Panc1 (cell line): ENCODE data around the gene FARS2.

Experiments
- POLR2AphosphoS5 ChIP-seq: IDR thresholded peaks from 2 replicates; pipeline ENCODE4 v1.6.1; 2012; ENCODE audit warnings: mild to moderate bottlenecking, low read depth, low read length, moderate library complexity
- REST ChIP-seq, 2 experiments: IDR thresholded peaks; 2 replicates each; pipeline ENCODE4 v1.6.1; 2011 to 2012; ENCODE audit warnings: low read depth in 2 of 2, control low read depth in 1 of 2, low read length in 1 of 2, mild to moderate bottlenecking in 1 of 2, moderate library complexity in 1 of 2; ENCODE audit not compliant: insufficient read depth in 1 of 2
- SIN3A ChIP-seq: IDR thresholded peaks from 2 replicates; pipeline ENCODE4 v1.6.1; 2012; ENCODE audit warnings: low read depth, mild to moderate bottlenecking, low read length, moderate library complexity, borderline replicate concordance; ENCODE audit not compliant: insufficient read depth
- TF ChIP-seq, protein P1 (sequence below): fragments of 450-650 bp; IDR thresholded peaks from 2 replicates; pipeline ENCODE4 v1.5.1; 2017; ENCODE audit warnings: mild to moderate bottlenecking

DNA sequence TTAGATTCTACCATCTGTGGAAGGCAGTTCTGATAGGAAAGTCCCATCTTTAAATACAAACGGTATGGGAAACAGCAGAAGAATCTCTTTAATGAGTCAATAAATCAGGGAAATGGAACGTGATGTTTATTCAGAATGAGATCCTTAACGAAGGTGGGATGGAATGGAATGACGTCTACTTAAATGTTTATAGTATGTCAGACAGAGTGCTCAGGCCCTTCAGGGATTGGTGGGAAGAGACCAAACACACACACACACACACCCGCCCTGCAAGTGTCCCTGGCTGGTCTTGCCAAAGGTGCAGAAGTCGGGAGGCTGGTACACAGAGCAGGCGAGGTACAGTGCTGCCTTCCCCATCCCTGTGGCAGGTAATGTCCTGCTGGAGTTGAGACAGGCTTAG, 164.0 kb downstream of the FARS2 start:
- TF ChIP-seq SIN3A (no peak), POLR2AphosphoS5 (no peak), REST (IDR thresholded peaks at IDR 0.05; ENCODE audit: insufficient read depth in 1 of 2, low read depth in 2 of 2, low read length in 1 of 2) (no peak)
- TF ChIP-seq, protein P1, sequence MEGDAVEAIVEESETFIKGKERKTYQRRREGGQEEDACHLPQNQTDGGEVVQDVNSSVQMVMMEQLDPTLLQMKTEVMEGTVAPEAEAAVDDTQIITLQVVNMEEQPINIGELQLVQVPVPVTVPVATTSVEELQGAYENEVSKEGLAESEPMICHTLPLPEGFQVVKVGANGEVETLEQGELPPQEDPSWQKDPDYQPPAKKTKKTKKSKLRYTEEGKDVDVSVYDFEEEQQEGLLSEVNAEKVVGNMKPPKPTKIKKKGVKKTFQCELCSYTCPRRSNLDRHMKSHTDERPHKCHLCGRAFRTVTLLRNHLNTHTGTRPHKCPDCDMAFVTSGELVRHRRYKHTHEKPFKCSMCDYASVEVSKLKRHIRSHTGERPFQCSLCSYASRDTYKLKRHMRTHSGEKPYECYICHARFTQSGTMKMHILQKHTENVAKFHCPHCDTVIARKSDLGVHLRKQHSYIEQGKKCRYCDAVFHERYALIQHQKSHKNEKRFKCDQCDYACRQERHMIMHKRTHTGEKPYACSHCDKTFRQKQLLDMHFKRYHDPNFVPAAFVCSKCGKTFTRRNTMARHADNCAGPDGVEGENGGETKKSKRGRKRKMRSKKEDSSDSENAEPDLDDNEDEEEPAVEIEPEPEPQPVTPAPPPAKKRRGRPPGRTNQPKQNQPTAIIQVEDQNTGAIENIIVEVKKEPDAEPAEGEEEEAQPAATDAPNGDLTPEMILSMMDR: no peak
